HUES48 (cell line): ENCODE results near the gene REXO1.

Source experiments
- H3K27ac ChIP-seq: one replicate; pipeline ENCODE4 v1.7.0; 2013; ENCODE audit warnings: low read depth, low read length, inconsistent platforms
- H3K27me3 ChIP-seq: 2 replicates; pipeline ENCODE4 v1.6.1; 2013; ENCODE audit warnings: mild to moderate bottlenecking, low read length; ENCODE audit not compliant: control insufficient read depth, insufficient read depth
- H3K36me3 ChIP-seq: 2 replicates; pipeline ENCODE4 v1.6.1; 2013; ENCODE audit warnings: low read length; ENCODE audit not compliant: control insufficient read depth, insufficient read depth
- H3K4me1 ChIP-seq: 2 replicates; pipeline ENCODE4 v1.6.1; 2013; ENCODE audit warnings: mild to moderate bottlenecking, low read length; ENCODE audit not compliant: control insufficient read depth, insufficient read depth
- H3K4me3 ChIP-seq: 2 replicates; pipeline ENCODE4 v1.5.1; 2013; ENCODE audit warnings: mild to moderate bottlenecking, low read depth, low read length
- H3K9ac ChIP-seq: 2 replicates; pipeline ENCODE4 v1.6.1; 2013; ENCODE audit warnings: mild to moderate bottlenecking, low read depth, low read length, moderate library complexity
- H3K9me3 ChIP-seq: 2 replicates; pipeline ENCODE4 v1.6.1; 2013; ENCODE audit warnings: low read length; ENCODE audit not compliant: control insufficient read depth, insufficient read depth

REXO1 gene

GRCh38 chr19:1815605-1816529 is 32.4 kb downstream of the REXO1 start:
- Histone ChIP-seq H3K9ac (no peak overlapping the region), H3K9me3 (no peaks in the 10 kb centered on the region), H3K27ac (no peak overlapping the region), H3K36me3 (peaks cover 47% of the 10 kb centered on the region), H3K4me1 (peaks cover 3% of the 10 kb centered on the region; the same call in 1 of the 2 replicates), H3K27me3 (no peaks in the 10 kb centered on the region), H3K4me3 (no peak overlapping the region)

- Histone ChIP-seq H3K27ac (no peak overlapping the region), H3K9ac (no peak overlapping the region), H3K27me3 (no peaks in the 10 kb centered on the region), H3K36me3 (peaks cover 40% of the 10 kb centered on the region), H3K4me1 (peaks cover 3% of the 10 kb centered on the region; the same call in 1 of the 2 replicates), H3K9me3 (no peaks in the 10 kb centered on the region), H3K4me3 (no peak overlapping the region)
These were observed 33.3 kb downstream of the REXO1 start for GRCh38 chr19:1814833-1815604.

- peaks cover 3% of the 10 kb centered on the region; the same call in 1 of the 2 replicates for H3K4me1 ChIP-seq
- H3K4me3 ChIP-seq: no peak overlapping the region
- no peak overlapping the region for H3K27ac ChIP-seq
- H3K27me3 ChIP-seq: no peaks in the 10 kb centered on the region
- no peaks in the 10 kb centered on the region for H3K9me3 ChIP-seq
- no peak overlapping the region for H3K9ac ChIP-seq
- H3K36me3 ChIP-seq: peaks cover 34% of the 10 kb centered on the region
These were observed 33.9 kb downstream of the REXO1 start for GRCh38 chr19:1814391-1814790.

GRCh38 chr19:1813192-1814182 is 34.8 kb downstream of the REXO1 start:
- peak overlapping the region; percentile 73 for H3K4me3 ChIP-seq
- no peaks in the 10 kb centered on the region for H3K27me3 ChIP-seq
- peaks cover 3% of the 10 kb centered on the region; the same call in 1 of the 2 replicates for H3K4me1 ChIP-seq
- H3K9me3 ChIP-seq: no peaks in the 10 kb centered on the region
- no peak overlapping the region for H3K27ac ChIP-seq
- 0 out of 2 replicates have a peak overlapping the region, but pooled peaks have one; percentile 5 for H3K9ac ChIP-seq
- peaks cover 27% of the 10 kb centered on the region for H3K36me3 ChIP-seq

- Histone ChIP-seq H3K4me1 (peaks cover 3% of the 10 kb centered on the region; the same call in 1 of the 2 replicates), H3K9me3 (no peaks in the 10 kb centered on the region), H3K27ac (peak overlapping the region; percentile 81), H3K27me3 (no peaks in the 10 kb centered on the region), H3K36me3 (peaks cover 18% of the 10 kb centered on the region), H3K4me3 (peak overlapping the region; percentile 73), H3K9ac (0 out of 2 replicates have a peak overlapping the region, but pooled peaks have one; percentile 20)
These were observed 35.7 kb downstream of the REXO1 start for GRCh38 chr19:1812426-1813191.

GRCh38 chr19:1811942-1812425 is 36.3 kb downstream of the REXO1 start, which contains the start of gene ATP8B3:
TSS of gene ATP8B3 (minus strand) at chr19:1812276. CDS start at chr19:1811736, 540 bp downstream.
- Histone ChIP-seq H3K27me3 (no peaks in the 10 kb centered on the region), H3K36me3 (peaks cover 12% of the 10 kb centered on the region), H3K9me3 (no peaks in the 10 kb centered on the region), H3K4me3 (peak within 1 kb of the TSS; percentile 73), H3K27ac (peak within 1 kb of the TSS; percentile 81), H3K9ac (0 out of 2 replicates have a peak within 1 kb of the TSS, but pooled peaks have one; percentile 20), H3K4me1 (peaks cover 3% of the 10 kb centered on the region; the same call in 1 of the 2 replicates)

GRCh38 chr19:1811472-1811894 is 36.8 kb downstream of the REXO1 start:
- Histone ChIP-seq H3K27ac (no peak overlapping the region), H3K36me3 (peaks cover 7% of the 10 kb centered on the region), H3K4me3 (peak overlapping the region; percentile 57; the same call in 1 of the 2 replicates), H3K9me3 (no peaks in the 10 kb centered on the region), H3K4me1 (peaks cover 3% of the 10 kb centered on the region; the same call in 1 of the 2 replicates), H3K27me3 (no peaks in the 10 kb centered on the region), H3K9ac (no peak overlapping the region)

GRCh38 chr19:1810439-1811160 is 37.7 kb downstream of the REXO1 start:
- Histone ChIP-seq H3K36me3 (no peaks in the 10 kb centered on the region), H3K4me1 (peaks cover 3% of the 10 kb centered on the region; the same call in 1 of the 2 replicates), H3K27me3 (no peaks in the 10 kb centered on the region), H3K27ac (no peak overlapping the region), H3K9ac (no peak overlapping the region), H3K9me3 (no peaks in the 10 kb centered on the region), H3K4me3 (no peak overlapping the region)

GRCh38 chr19:1809678-1810077 is 38.6 kb downstream of the REXO1 start:
- no peaks in the 10 kb centered on the region for H3K9me3 ChIP-seq
- H3K36me3 ChIP-seq: no peaks in the 10 kb centered on the region
- peaks cover 3% of the 10 kb centered on the region; the same call in 1 of the 2 replicates for H3K4me1 ChIP-seq
- no peaks in the 10 kb centered on the region for H3K27me3 ChIP-seq
- H3K9ac ChIP-seq: no peak overlapping the region
- H3K27ac ChIP-seq: no peak overlapping the region
- H3K4me3 ChIP-seq: no peak overlapping the region
